Fibroblast of the aortic adventitia (primary cell): ENCODE measurements around the gene SUN1. TPM values are rescaled to one million over a fixed set of nuclear protein-coding genes. Genes with fewer than 3 reads are reported as not detected.

ENCODE experiments used
- DNase-seq: peaks from one replicate; pipeline ENCODE4 v3.0.0-alpha.2; 2010; ENCODE audit warnings: low read depth
- H3K4me3 ChIP-seq: 2 replicates; pipeline ENCODE4 v1.5.1; 2011; ENCODE audit warnings: low read depth, mild to moderate bottlenecking, control low read depth, low read length, moderate library complexity
- CTCF ChIP-seq: IDR thresholded peaks from 2 replicates; pipeline ENCODE4 v1.5.1; 2011; ENCODE audit warnings: mild to moderate bottlenecking, low read length, control low read depth, inconsistent platforms; ENCODE audit not compliant: insufficient read depth
- total RNA-seq: library from RNA; depleted of rRNA; stranded (reverse); fragments of >200 nt; gene quantifications from 2 replicates; pipeline ENCODE4 v1.2.3, GENCODE V29; 2012; ENCODE audit warnings: low replicate concordance

Gene SUN1
- total RNA-seq, 1 donor = 211 TPM

- no peak for TF ChIP-seq CTCF
- peak overlapping the region; percentile 33 for H3K4me3 ChIP-seq
- DNase-seq = no peak
Observed at GRCh38 chr7:903921-904755, 71.9 kb downstream of the SUN1 start.

DNA sequence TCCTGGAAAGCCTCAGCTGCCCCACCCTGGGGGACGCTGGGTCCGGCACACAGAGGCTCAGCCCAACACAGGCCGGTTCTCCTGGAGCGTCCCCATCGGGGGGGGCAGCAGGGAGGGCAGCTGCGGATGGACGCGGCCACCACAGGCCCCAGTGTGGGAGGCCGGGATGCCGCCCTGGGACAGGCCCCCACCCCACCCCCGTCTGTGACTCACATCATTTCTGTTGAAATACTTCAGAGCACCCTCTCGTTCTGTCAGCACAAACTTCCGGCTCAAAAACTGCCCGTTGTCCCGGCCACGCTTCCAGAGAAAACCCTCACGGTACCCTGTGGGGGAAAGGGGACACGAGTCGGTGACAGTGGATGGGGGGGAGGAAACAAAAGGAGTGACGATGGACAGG lies 72.6 kb downstream of the SUN1 start:
- H3K4me3 ChIP-seq = peak overlapping the region; percentile 41
- DNase-seq = peak; percentile 64
- TF ChIP-seq CTCF = no peak

- no peak for TF ChIP-seq CTCF
Observed at GRCh38 chr7:906776-907157, 74.5 kb downstream of the SUN1 start.

DNA sequence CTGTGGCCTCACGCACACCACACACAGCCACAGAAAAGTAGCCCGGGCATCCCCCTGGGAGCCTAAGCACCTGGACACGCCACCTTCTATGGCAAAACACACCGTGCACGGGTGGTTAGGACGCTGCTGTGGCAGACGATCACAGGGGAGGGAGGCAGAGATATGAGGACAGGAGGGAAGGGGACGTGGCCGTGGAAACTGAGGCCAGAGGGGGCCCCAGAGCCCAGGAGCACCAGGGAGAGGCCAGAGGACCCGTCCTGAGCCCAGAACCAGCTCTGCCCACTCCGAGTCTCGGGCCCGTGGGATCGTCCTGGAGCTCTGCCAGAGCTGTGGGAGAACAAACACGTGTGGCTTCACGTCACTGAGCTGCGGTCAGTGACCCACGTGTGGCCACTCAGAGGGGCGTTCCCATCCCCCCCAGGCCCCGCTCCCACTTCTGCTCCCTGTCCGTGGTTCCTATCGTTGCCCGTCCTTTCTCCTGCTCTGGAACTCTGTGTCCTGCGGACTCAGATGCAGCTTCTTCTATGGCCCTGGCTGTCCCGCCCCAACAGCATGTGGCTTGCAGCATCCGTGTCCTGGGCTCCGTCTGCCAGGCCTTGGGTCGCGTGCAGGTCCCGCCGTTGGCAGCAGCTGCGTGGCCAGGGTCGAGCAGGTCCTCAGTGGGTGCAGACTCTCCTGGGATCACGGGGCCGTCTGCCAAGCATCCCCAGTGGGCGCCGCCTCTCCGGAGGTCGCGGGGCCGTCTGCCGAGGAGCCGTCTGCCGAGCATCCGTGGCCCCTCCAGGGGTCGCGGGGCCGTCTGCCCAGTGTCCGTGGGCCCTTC lies 75.1 kb downstream of the SUN1 start:
- DNase-seq = peak; percentile 22
- no peak for TF ChIP-seq CTCF
- H3K4me3 ChIP-seq = no peak overlapping the region

More at GRCh38 chr7:906776-907157, 74.5 kb downstream of the SUN1 start:
- no peak for DNase-seq
- H3K4me3 ChIP-seq = no peak overlapping the region

- TF ChIP-seq CTCF = no peak
- no peak overlapping the region for H3K4me3 ChIP-seq
- DNase-seq = no peak
Observed at GRCh38 chr7:908159-908581, 75.9 kb downstream of the SUN1 start.

DNA sequence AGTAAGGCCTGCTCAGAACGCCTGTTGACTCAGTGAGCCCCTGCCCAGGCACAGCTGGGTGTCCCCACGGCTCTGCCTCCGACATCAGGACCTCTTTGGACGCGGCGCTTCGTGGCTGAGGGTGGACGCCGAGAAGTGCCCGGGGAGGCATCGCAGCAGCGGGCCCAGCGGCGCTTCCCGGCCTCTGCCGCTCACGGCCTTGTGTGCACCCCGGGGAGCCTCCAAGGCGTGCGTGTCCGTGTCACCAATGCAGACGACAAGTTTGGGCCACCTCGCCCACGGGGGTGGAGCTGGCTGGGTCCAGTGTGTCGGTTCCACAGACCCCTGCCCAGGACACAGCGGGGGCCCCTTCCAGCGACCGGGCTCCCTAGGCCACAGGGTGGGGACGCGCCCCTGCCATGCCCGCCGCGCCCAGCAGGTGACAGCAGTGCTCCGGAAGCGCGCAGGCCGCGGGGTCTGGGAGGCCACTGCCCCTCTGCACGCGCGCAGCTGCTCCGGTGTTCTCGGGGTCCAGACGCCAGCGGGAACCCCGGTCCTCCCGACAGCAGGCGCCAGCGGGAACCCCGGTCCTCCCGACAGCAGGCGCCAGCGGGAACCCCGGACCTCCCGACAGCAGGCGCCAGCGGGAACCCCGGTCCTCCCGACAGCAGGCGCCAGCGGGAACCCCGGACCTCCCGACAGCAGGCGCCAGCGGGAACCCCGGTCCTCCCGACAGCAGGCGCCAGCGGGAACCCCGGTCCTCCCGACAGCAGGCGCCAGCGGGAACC lies 76.5 kb downstream of the SUN1 start:
- H3K4me3 ChIP-seq = peak overlapping the region; percentile 17

More for the DNA sequence above, 76.5 kb downstream of the SUN1 start:
- TF ChIP-seq CTCF = peak; percentile 77
- DNase-seq = peak; percentile 44
